OCI-M1 (cell line): ENCODE data around the gene WFDC13.
A peak's percentile ranks its signal among the peaks of the same experiment; 100 is the strongest.
"Not testable (repeated sequence)": the region's sequence is repeated elsewhere in the genome, so short reads cannot be mapped to it uniquely, and the experiment has no call there.

Experiments used
- DNase-seq: peaks from one replicate; lab custom pipeline; 2025; lab: John Stamatoyannopoulos, UW

The WFDC13 gene, protein sequence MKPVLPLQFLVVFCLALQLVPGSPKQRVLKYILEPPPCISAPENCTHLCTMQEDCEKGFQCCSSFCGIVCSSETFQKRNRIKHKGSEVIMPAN

GRCh38 chr20:45701873-45702272, at the start of gene WFDC13:
TSS of gene WFDC13 (plus strand) at chr20:45702038. CDS start at chr20:45702124, 86 bp downstream.
- no peak for DNase-seq

- DNase-seq = not testable (repeated sequence)
Measured at GRCh38 chr20:45657038-45657437, 44.8 kb upstream of the WFDC13 start.

GRCh38 chr20:45670139-45670538, 31.7 kb upstream of the WFDC13 start, which contains the start of gene WFDC11:
TSS of gene WFDC11 (minus strand) at chr20:45670239. CDS start at chr20:45650600, 19,639 bp downstream.
- no peak for DNase-seq

DNA sequence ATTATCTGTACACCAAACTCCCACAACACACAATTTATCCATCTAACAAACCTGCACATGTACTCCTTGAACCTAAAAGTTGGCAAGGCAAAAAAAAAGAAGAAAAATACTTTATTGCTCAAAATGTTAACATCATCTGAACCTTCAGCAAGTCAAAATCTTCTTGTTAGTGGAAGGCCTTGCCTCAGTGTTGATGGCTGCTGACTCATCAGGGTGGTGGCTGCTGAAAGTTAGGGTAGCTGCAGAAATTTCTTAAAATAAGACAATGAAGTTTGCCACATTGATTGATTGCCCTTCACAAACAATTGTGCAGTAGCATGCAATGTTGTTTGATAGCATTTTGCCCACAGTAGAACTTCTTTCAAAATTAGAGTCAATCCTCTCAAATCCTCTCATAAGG, 29.1 kb upstream of the WFDC13 start:
- DNase-seq = no peak

- DNase-seq = no peak
Measured at GRCh38 chr20:45679650-45680049, 22.2 kb upstream of the WFDC13 start.

GRCh38 chr20:45685896-45686295, 15.9 kb upstream of the WFDC13 start:
- no peak for DNase-seq

GRCh38 chr20:45693346-45693745, 8.5 kb upstream of the WFDC13 start:
- not testable (repeated sequence) for DNase-seq

DNA sequence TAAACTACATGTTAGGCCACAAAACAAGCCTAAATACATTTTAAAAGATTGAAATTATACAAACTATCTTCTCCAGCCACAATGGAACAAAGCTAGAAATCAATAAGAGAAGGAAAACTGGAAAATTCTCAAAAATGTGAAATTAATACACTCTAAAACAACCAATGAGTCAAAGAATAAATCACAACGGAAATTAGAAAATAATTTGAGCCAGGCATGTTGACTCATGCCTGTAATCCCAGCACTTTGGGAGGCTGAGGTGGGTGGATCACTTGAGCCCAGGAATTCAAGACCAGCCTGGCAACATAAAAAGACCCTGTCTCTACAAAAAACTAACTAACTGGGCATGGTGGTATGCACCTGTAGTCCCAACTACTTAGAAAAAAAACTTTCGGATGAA, 6.3 kb upstream of the WFDC13 start:
- DNase-seq = no peak

DNA sequence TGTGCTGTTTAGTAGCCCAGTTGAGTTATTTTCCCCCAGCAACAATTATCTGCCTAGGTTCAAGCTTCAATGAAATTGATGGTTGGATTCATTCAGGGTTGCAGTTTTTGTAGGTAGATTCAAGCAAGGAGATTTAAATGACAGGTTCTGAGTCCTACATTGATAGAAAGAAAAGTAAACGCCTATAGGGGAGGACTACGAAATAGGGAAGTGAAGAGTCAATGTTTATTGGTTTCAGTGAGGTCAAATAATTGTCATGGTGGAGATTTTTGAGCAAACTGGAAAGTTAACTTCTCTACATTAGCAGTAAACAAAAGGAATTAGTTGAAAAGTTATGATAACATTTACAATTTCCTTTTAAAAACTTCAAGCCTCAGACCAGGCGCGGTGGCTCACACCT, 734 bp upstream of the WFDC13 start:
- DNase-seq = no peak

- peak; percentile 21 for DNase-seq
Measured at GRCh38 chr20:45704969-45705637, 3.3 kb downstream of the WFDC13 start, which contains the start of gene WFDC10B. TSS of gene WFDC10B (minus strand) at chr20:45705019. CDS start at chr20:45685992, 19,027 bp downstream.

DNA sequence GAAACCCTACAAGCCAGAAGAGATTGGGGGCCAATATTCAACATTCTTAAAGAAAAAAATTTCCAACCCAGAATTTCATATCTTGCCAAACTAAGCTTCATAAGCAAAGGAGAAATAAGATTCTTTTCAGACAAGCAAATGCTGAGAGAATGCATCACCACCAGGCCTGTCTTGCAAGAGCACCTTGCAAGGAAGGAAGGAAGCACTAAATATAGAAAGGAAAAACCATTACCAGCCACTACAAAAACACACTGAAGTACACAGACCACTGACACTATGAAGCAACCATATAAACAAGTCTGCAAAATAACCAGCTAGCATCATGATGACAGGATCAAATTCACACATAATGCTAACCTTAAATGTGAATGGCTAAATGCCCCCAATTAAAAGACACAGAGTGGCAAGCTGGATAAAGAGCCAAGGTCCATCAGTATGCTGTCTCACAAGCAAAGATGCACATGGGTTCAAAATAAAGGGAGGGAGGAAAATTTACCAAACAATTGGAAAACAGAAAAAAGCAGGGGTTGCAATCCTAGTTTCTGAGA, 14.4 kb downstream of the WFDC13 start:
- not testable (repeated sequence) for DNase-seq

GRCh38 chr20:45722047-45722446, 20.2 kb downstream of the WFDC13 start, which contains the start of gene SPINT4:
TSS of gene SPINT4 (plus strand) at chr20:45722347. CDS start at chr20:45722368, 21 bp downstream.
- no peak for DNase-seq

DNA sequence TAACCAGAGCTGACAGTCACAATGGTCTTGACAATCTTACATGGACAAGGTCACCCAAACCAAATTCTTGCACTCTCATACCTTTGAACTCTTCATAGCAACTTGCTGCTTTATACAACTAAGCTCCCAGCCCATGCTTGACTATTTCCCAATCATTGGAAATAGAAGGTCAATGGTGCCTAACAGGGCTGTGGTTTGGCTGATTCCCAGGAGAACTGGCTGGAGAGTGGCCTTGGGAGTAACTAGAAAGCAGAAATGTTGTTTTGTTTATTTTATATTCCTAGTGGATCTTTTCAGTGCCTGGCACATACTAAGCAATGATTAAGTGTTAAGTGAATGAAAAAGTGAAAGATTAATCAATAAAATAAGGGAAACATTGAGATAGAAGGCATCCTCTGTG, 23.3 kb downstream of the WFDC13 start:
- no peak for DNase-seq

DNA sequence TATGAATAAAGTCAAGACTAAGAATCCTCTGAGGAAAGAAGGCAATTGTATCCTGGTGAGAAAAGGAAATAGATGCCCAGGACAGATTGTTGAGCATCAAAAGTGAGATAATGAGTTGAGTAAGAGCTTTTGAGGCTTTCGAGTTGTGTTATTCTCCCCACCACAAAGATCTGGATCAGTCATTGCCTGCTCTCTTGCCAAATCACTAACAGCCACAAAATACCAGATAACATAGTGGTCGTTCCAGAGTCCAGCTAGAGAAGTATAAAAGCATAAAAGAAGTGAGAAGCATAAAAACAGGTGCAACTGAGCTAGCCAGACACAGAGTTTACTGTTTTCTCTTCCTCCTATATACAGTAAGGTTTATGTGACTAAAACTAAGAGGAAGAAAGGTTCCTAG, 25.2 kb downstream of the WFDC13 start:
- DNase-seq = peak; percentile 40

DNA sequence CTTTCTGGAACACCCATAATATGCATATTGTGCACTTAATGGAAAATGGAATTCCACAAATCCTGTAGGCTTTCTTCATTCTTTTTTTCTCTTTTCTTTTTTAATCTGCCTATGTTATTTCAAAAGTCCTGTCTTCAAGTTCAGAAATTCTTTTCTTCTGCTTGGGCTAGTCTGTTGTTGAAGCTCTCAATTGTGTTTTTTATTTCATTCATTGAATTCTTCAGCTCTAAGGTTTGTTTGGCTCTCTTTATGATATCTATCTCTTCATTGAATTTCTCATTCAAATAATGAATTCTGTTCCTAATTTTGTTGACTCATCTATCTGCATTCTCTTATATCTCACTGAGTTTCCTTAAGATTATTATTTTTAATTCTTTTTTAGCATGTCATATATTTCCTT, 30.4 kb downstream of the WFDC13 start:
- no peak for DNase-seq

DNA sequence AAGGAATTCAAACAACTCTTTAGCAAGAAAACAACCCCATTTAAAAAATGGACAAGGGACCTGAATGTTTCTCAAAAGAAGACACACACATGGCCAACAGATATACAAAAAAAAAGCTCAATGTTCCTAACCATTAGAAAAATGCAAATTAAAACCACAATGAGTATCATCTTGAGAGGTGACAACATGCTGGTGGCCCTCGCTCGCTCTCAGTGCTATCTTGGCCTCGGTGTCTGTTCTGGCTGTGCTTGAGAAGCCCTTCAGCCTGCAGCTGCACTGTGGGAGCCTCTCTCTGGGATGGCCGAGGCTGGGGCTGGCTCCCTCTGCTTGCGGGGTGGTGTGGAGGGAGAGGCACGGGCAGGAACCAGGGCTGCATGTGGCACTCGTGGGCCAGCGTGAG, 33.7 kb downstream of the WFDC13 start:
- DNase-seq = no peak

DNA sequence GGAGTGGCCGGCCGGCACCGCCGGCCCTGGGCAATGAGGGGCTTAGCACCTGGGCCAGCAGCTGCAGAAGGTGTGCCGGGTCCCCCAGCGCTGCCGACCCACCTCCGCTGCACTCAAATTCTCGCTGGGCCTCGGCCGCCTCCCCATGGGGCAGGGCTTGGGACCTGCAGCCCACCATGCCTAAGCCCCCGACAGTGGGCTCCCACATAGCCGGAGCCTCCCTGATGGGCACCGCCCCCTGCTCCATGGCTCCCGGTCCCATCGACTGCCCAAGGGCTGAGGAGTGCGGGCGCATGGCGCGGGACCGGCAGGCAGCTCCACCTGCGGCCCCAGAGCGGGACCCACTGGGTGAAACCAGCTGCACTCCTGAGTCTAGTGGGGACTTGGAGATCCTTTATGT, 34.1 kb downstream of the WFDC13 start:
- no peak for DNase-seq

DNA sequence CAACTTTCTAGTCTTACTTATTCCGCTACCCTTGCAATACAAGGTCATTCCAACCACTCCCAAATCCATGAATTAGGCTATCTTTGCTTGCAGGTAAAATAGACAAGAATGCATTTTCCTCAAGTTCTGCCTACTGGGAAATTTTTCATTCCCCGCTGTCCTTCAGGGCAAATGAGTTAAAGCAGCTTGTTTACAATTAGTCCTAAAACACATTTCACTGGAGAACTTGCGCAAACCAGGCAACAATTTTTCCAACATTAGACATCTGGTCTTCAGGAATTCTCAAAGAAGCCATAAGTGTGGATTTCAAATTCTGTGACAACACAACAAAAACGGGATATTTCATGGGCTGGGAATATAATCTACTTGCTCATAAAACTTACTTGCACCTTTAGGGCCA, 40.8 kb downstream of the WFDC13 start:
- DNase-seq = no peak

DNA sequence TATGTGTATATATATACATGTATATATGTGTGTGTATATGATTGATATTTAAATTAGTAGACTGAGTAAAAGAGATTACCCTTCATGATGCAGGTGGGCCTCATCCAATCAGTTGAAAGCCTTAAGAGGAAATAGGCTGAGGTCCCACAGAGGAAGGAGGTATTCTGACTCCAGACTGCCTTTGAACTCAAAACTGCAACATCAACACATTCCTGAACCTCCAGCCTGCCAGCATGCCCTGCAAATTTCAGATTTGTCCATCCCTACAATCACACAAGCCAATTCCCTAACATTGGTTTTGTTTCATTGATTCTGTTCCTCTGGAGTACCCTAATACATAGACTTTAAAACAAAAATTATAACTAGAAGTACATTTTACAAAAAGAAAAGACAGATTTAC, 43.2 kb downstream of the WFDC13 start:
- no peak for DNase-seq

- no peak for DNase-seq
Measured at GRCh38 chr20:45751721-45752120, 49.9 kb downstream of the WFDC13 start.

GRCh38 chr20:45752746-45753145, 50.9 kb downstream of the WFDC13 start:
- no peak for DNase-seq

DNA sequence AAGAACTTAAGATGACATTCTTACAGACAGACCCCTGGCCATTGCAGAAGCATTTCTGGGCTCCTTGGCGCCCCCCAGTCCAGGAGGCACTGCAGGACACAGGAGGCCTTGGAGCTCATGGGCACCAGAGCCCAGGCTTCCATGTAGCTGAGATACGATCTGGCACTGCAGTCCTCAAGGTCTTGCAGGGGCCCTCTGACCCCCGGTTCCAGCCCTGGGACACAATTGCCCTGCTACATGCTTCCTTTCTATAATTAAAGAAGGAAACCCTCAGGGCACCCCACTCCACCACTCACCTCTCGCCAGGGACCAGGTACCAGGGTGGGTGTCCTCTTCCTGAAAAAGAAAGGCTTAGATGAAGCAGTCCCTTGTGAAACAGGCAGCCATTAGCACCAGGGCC, 56.3 kb downstream of the WFDC13 start:
- DNase-seq = no peak
